ENCODE data around the gene MSH3.
"Not testable (repeated sequence)": the region's sequence is repeated elsewhere in the genome, so short reads cannot be mapped to it uniquely, and the experiment has no call there.

MSH3 gene

DNA sequence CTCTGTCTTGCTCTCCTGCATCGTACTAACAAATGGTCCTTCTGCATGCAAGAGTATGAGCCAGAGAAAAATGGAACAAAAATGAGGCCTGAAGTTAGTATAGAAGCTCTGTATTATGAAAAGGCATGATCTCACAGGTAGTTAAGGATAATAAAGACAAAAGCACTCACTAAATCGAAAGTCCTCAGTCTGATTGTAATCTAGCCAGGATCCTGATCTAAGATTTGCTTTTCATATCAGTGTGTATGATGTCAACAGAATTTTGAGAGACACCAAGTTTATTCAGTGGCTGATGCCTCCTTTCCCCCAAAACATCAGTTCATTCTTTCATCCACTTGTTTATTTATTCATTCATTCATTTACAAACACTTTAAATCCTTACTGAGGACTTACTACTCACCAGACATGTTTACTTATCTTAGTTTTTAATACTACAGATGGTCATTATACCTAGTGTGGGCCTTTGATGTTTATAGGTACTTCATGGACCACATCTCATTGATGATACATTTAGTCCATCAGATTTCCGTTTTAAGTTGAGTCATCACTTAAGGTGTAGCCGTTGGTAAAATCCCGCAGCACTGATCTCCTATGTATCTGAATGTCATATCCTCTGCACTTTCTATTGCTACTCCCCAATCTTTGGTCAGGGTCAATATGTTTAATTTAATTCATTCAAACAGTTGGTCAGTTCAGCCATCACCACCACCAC is 105.6 kb downstream of the MSH3 start:
- ATAC-seq: peak in 1 of 2 donors; percentile 14

DNA sequence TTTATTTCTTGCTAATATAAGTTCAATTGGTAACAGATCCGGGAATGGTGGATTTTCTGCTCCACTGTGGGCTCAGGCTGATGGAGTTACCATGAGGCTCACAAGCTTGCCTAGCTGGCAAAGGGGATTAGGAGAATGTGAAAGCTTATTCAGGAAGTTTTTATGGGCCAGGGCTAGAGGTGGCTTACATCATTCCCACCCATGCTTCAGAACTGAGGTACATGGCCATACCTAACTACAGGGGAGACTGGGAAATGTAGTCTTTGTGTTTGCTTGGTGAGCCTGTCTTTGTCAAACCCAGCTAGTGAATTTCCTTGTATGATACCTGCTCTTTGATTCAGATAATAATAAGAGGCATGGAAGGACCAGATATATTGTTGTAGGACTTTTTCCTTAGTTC is 106.2 kb downstream of the MSH3 start:
- no peak for ATAC-seq

GRCh38 chr5:80761176-80761575 is 106.7 kb downstream of the MSH3 start:
- ATAC-seq: no peak

DNA sequence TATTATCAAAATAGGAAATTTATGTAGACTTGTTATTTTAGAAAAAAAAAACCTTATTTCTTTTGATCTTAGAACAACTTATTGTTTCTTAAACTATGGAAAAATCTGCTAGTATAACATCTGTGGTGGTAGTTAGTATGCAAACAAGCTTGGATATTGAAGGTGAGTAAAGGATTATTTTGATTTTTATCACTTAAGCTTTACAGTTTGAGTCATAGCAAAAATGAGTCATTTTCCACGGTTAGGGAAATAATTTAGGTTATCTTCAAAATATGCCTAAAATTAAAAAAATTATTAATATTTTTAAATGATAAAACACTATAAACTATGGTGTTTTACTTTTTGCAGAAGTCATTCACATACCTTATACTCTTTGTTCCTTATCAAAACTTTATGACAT is 107.5 kb downstream of the MSH3 start:
- no peak for ATAC-seq

GRCh38 chr5:80762573-80762972 is 108.1 kb downstream of the MSH3 start:
- no peak for ATAC-seq

GRCh38 chr5:80763211-80763610 is 108.8 kb downstream of the MSH3 start:
- no peak for ATAC-seq

DNA sequence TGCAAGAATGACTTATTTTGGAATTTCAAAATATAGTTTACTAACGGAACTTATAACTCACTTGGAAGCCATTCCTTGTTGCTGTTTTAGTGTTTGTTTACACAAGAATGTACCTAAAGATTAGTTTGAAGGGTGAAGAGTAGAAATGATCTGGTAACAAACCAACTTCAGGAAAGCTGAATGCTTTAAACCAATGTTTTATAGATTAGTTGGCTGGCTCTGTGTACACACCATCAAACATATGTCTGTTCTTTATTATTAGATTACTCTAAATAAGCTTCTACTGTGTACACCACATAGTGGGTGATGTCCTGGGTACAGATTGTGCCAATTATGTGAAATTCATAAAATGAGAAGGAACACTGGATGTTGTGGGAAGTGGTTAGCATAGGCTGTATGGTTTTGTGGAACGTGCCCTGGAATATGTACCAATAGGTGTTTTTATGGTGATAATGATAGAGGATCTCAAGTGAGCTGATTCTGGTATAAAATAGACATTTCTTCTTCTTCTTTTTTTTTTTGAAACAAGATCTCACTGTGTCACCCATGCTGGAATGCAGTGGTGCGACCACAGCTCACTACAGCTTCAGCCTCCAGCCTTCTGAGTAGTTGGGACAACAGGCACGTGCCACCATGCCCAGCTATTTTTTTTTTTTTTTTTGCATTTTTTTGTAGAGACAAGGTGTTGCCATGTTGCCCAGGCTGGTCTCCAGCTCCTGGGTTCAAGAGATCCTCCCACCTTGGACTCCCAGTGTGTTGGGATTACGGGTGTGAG is 109.6 kb downstream of the MSH3 start:
- ATAC-seq: no peak

DNA sequence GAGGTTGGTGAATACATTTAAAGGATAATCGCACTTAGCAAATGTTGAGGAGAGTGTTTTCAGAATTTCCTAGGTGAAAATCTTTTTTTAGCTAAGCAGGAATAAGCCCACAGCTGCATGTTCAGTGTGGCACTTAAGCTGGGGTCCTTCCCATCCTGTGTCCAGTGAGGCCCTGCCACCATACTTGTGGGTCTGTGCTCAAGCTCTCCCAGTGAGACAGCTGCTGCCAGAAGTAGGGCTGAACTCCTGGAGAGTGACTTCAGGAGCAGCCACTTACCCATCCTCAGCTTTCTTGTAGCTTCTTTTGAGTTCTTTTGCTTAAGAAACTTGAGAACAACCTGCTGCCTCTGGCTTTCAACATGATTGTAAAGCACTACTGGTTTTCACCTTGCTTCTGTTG is 110.3 kb downstream of the MSH3 start:
- no peak for ATAC-seq

DNA sequence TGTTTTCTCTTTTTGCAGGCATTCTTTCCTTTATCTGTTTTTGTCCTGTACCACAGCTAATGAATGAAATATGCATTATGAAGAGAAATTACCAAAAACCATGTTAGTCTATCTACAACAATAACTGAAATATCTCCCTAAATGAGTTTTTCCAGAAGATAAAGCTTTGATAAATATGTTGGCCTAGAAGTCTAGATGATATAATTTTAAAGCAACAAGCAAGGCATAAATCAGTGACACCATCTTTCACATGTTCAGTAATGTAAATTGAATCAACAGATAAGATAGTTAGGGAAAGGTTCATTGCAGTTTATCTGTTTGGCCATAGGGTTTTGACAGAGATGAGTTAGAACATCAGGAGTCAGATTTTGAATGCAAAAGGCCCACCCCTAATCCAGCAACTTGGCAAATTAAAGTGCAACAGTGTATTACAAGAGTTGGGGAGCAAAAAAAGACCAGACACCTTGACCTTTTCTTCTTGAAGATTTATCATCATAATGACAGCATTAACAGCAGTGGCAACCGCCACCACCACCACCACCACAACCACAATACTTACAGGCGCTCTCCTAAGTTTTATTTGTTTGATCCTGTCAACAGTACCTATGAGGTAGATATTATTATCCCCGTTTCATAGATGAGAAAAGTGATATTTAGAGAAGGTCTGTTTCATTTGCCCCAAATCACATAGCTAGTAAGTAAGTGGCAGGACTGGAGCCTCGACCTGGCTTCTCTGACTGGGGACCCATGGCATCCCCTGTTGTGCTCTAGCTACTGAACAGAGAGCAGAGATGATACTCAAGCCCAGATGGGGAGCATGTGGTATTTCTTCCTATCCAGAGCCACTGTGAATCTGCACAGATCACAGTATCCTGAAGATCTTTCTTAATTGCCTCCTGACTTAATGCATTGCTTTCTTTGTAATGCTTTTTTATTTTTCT is 123.2 kb downstream of the MSH3 start:
- no peak for ATAC-seq

GRCh38 chr5:80780024-80780423 is 125.6 kb downstream of the MSH3 start:
- no peak for ATAC-seq

DNA sequence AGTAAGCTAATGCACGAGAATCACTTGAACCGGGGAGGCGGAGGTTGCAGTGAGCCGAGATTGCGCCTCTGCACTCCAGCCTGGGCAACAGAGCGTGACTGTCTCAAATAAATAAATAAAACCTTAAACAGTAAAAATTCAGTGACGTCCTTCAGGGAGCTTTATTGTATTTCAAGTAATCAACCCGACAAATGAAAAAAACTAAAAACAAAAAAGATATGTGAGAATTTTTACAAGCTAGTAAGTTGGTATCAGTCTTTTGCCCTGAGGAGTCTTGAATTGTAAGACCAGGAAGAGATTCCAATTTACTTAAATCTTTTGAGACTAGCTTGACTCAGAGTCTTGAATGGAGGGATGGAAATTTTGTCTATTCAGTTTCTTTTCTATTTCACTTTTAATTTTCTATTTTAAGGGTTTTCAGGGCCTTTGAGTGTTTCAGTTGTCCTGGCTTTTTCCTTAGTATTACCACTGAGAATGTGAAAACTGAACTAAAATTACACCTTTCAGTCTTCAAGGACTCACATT is 126.4 kb downstream of the MSH3 start:
- ATAC-seq: no peak

DNA sequence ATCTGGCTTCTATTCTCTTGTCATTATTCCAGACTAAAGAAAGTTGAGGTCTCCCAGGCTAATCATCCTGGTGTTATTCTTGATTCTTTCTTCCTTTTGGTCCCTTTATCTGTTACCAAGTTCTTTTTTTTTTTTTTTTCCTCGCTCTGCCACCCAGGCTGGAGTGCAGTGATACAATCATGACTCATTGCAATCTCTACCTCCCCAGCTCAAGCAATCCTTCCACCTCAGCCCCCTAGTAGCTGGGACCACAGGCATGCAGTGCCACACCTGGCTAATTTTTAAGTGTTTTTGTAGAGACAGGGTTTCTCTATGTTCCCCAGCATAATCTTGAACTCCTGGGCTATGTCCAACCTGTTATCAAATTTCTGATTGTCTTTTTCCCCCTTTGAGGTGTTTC is 126.9 kb downstream of the MSH3 start:
- no peak for ATAC-seq

DNA sequence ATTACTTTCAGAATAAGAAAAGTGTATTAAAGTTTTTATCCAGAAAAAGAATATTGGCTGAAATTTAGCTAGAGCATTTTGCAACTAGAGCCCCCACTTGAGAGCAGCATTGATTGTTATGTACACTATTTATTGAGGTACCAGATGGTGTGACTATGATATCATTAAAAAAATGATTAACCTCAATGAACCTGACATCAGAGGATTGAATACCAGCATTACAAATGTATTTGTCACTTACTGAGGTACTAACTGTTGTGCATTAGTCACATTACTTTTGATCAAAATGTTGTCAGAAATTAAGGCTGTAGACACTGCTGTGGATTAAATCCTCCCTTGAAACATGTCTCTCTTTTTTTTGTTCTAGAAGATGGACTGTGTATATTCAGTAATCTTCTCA is 128.2 kb downstream of the MSH3 start:
- ATAC-seq: no peak

DNA sequence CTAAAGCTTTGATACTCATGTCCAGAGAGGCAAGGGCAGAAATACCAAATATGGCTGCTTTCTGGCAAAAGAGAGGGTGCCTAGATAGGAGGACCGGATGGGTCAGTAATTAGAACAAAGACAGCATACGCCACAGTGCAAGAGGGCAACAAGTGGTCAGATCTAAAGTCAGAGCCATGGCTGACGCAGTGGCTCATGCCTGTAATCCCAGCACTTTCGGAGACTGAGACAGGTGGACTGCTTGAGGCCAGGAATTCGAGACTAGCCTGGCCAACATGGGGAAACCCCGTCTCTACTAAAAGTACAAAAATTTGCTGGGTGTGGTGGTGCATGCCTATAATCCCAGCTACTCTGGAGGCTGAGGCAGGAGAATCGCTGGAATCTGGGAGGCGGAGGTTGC is 129.3 kb downstream of the MSH3 start:
- not testable (repeated sequence) for ATAC-seq

- ATAC-seq: no peak
Measured at GRCh38 chr5:80784451-80784850, 130.0 kb downstream of the MSH3 start.

- peak; percentile 61 to 68 for ATAC-seq
Measured at GRCh38 chr5:80789319-80790016, 135.0 kb downstream of the MSH3 start.

- no peak for ATAC-seq
Measured at GRCh38 chr5:80790698-80791097, 136.2 kb downstream of the MSH3 start.

- no peak for ATAC-seq
Measured at GRCh38 chr5:80793354-80793753, 138.9 kb downstream of the MSH3 start.

DNA sequence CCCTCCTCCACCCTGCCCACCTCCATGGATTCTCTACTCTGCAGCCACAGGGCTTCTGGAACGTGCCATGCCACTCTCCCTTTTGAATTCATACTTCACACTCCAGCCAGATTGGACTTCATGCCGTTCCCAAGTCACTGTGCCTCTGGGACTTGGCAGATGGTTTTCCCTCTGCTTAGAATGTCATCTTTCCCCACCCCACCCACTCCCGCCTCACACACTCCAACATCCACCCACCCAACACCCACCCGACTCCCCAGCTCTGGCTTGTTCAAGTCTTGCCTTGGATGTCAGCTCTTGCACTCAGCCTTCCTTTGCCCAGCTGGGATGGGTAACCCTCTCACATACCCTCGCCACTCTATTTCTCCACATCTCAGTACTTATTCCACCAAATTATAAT is 142.4 kb downstream of the MSH3 start:
- no peak for ATAC-seq

GRCh38 chr5:80797428-80798024 is 143.1 kb downstream of the MSH3 start:
- ATAC-seq: no peak

DNA sequence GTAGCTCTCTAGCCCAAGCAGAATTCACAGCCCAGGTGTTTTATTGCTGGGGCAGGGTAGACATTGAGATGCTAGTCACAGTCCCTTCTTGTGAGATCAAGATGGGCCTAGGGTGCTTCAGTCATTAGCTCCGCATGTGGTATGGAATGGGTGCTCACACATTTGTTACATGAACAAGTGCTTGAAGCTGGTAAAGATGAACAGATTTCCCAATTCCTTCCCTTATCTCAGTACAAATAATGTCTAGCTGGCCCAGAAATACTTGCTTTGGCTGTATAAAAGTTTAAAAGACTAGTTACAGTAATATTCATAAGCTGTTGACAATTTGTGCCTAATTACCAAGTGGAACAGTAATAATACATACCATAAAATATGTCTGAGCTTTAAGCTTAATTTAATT is 143.7 kb downstream of the MSH3 start:
- no peak for ATAC-seq

DNA sequence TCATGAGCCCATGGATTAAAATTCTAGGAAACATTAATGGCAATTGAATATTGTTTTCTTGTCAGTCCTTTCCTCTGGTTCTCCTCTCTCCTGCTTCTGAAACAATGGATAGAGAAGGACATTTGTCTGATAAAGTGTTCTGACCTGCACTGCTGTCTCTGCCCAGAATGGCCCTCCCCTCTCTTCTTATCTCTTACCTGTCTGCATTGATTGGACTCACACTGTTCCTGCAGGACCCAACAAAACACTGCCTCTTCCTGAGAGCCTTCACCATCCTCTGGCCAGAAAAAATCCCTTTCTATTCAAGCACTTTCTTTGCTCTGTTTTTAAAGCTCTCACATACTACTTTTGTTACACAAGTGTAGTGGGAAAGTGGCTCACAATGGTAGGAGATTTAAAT is 144.2 kb downstream of the MSH3 start:
- no peak for ATAC-seq
